A549 (cell line): ENCODE measurements around the gene EEF2. TPM values are rescaled to one million over a fixed set of nuclear protein-coding genes. Genes with fewer than 3 reads are reported as not detected.

ENCODE experiments used
- ATAC-seq, 2 experiments: fragments of 200-7000 bp in 1 of 2; fragments of >200 bp in 1 of 2; cut with Nextera tagmentation in 1 of 2; cut with Tn5 transposase in 1 of 2; 3 replicates each; pipeline versions ENCODE4 v1.8.0 to v1.9.1; 2018 to 2020; ENCODE audit warnings: mild to moderate bottlenecking in 1 of 2, moderate library complexity in 1 of 2
- CTCF ChIA-PET: fragments of 300-600 bp; sonication (Branson Sonifier 250); formaldehyde crosslinking; extraction: SDS; loops from one replicate; lab custom pipeline; 2021; ENCODE audit warnings: antibody characterized with exemption, inconsistent platforms; lab: Yijun Ruan, JAX
- POLR2A ChIA-PET: fragments of 350-600 bp; formaldehyde crosslinking; extraction: SDS; loops from one replicate; lab custom pipeline; 2021; ENCODE audit warnings: antibody characterized with exemption, inconsistent platforms; lab: Yijun Ruan, JAX
- DNase-seq, 2 experiments: peaks; one replicate each; pipeline versions ENCODE4 v3.0.0 to v3.0.0-alpha.2; 2011 to 2016; ENCODE audit warnings: low read depth in 1 of 2, low spot score in 1 of 2
- FAIRE-seq: peaks from 2 replicates; lab custom pipeline; 2011; peaks lifted over from hg19 to GRCh38; lab: Jason Lieb, UNC
- H3K27ac ChIP-seq, 2 experiments: fragments of >200 bp; sonication (Bioruptor Twin); formaldehyde crosslinking; 3 replicates each; pipeline ENCODE4 v1.5.1; 2016 to 2017
- H3K4me1 ChIP-seq: fragments of >200 bp; sonication (Bioruptor Twin); formaldehyde crosslinking; 3 replicates; pipeline ENCODE4 v1.6.1; 2016
- H3K4me2 ChIP-seq: fragments of >200 bp; sonication (Bioruptor Twin); formaldehyde crosslinking; 3 replicates; pipeline ENCODE4 v1.6.1; 2016
- H3K4me3 ChIP-seq: fragments of >200 bp; sonication (Bioruptor Twin); formaldehyde crosslinking; 3 replicates; pipeline ENCODE4 v1.5.1; 2016
- H3K9me3 ChIP-seq: fragments of >200 bp; sonication (Bioruptor Twin); formaldehyde crosslinking; 3 replicates; pipeline ENCODE4 v1.6.1; 2016
- CBX8 ChIP-seq: fragments of 200-600 bp; sonication (generic); IDR thresholded peaks from 2 replicates; pipeline ENCODE4 v1.6.1; 2016
- CEBPB ChIP-seq, 2 experiments: fragments of >200 bp in 1 of 2; sonication (Bioruptor Twin) in 1 of 2; formaldehyde crosslinking in 1 of 2; IDR thresholded peaks; 2 replicates each; pipeline ENCODE4 v1.6.1; 2012 to 2016
- CHD2 ChIP-seq: fragments of 150-350 bp; IDR thresholded peaks from 2 replicates; pipeline ENCODE4 v1.6.1; 2014; ENCODE audit warnings: low read length; ENCODE audit not compliant: partially characterized antibody
- EHF ChIP-seq: fragments of 250-450 bp; sonication (Bioruptor Pico); IDR thresholded peaks from 2 replicates; pipeline ENCODE4 v1.5.0; 2020; ENCODE audit warnings: mild to moderate bottlenecking
- HDAC2 ChIP-seq: fragments of 200-600 bp; sonication (generic); IDR thresholded peaks from 2 replicates; pipeline ENCODE4 v1.6.1; 2016
- HEYL ChIP-seq: fragments of 250-450 bp; sonication (Bioruptor Pico); IDR thresholded peaks from 2 replicates; pipeline ENCODE4 v1.8.0; 2021; ENCODE audit warnings: mild to moderate bottlenecking, moderate library complexity
- HOXA7 ChIP-seq: fragments of 250-450 bp; sonication (Bioruptor Pico); IDR thresholded peaks from 2 replicates; pipeline ENCODE4 v1.5.0; 2020; ENCODE audit warnings: mild to moderate bottlenecking, moderate library complexity
- HOXB13 ChIP-seq: fragments of 250-450 bp; sonication (Bioruptor Pico); IDR thresholded peaks from 2 replicates; pipeline ENCODE4 v1.5.0; 2020; ENCODE audit warnings: low read depth, mild to moderate bottlenecking, moderate library complexity
- JUN ChIP-seq, 2 experiments: fragments of >200 bp; sonication (Bioruptor Twin); formaldehyde crosslinking; IDR thresholded peaks; 2 replicates in 1 of 2; 3 replicates in 1 of 2; pipeline ENCODE4 v1.6.1; 2016 to 2017
- JUNB ChIP-seq: fragments of >200 bp; sonication (Bioruptor Twin); formaldehyde crosslinking; IDR thresholded peaks from 2 replicates; pipeline ENCODE4 v1.6.1; 2016
- MAFK ChIP-seq: fragments of 450-650 bp; IDR thresholded peaks from 2 replicates; pipeline ENCODE4 v1.6.1; 2014; ENCODE audit not compliant: partially characterized antibody
- MAZ ChIP-seq: fragments of 150-350 bp; IDR thresholded peaks from 2 replicates; pipeline ENCODE4 v1.6.1; 2014; ENCODE audit warnings: antibody characterized with exemption, low read depth, low read length, borderline replicate concordance
- NR3C1 ChIP-seq: fragments of >200 bp; sonication (Bioruptor Twin); formaldehyde crosslinking; IDR thresholded peaks from 3 replicates; pipeline ENCODE4 v1.6.1; 2017
- PHF8 ChIP-seq: fragments of 200-600 bp; sonication (generic); IDR thresholded peaks from 2 replicates; pipeline ENCODE4 v1.6.1; 2016; ENCODE audit warnings: low read depth, mild to moderate bottlenecking, antibody characterized with exemption, moderate library complexity, borderline replicate concordance
- RAD21 ChIP-seq, 2 experiments: fragments of >200 bp in 1 of 2; sonication (Bioruptor Twin) in 1 of 2; formaldehyde crosslinking in 1 of 2; IDR thresholded peaks in 1 of 2; conservative IDR thresholded peaks in 1 of 2; 2 replicates in 1 of 2; 3 replicates in 1 of 2; pipeline ENCODE4 v1.6.1; 2012 to 2018; ENCODE audit warnings: inconsistent platforms in 1 of 2
- RNF2 ChIP-seq: fragments of 200-600 bp; sonication (generic); IDR thresholded peaks from 2 replicates; pipeline ENCODE4 v1.6.1; 2016; ENCODE audit warnings: low read depth, mild to moderate bottlenecking, antibody characterized with exemption, moderate library complexity, borderline replicate concordance
- SMC3 ChIP-seq: fragments of >200 bp; sonication (Bioruptor Twin); formaldehyde crosslinking; IDR thresholded peaks from 3 replicates; pipeline ENCODE4 v1.6.1; 2018; ENCODE audit warnings: inconsistent platforms
- SREBF2 ChIP-seq: fragments of 450-650 bp; IDR thresholded peaks from 2 replicates; pipeline ENCODE4 v1.6.1; 2014; ENCODE audit warnings: mild to moderate bottlenecking, moderate library complexity
- TFCP2L1 ChIP-seq: fragments of 250-450 bp; sonication (Bioruptor Pico); IDR thresholded peaks from 2 replicates; pipeline ENCODE4 v1.5.0; 2021; ENCODE audit warnings: mild to moderate bottlenecking
- TP53 ChIP-seq: fragments of 250-450 bp; sonication (Bioruptor Pico); IDR thresholded peaks from 2 replicates; pipeline ENCODE4 v1.5.0; 2021; ENCODE audit warnings: mild to moderate bottlenecking, moderate library complexity
- WGBS: methylation state at CpG from one replicate; pipeline ENCODE4 v1.1.6; 2017; ENCODE audit errors: missing lambda C conversion rate; 5-methylcytosine and 5-hydroxymethylcytosine counted together
- polyA plus RNA-seq, 4 experiments: library from polyadenylated mRNA; depleted of rRNA in 3 of 4; stranded (reverse); fragments of >200 nt; fragmentation: RNase III in 1 of 4; extraction: RNeasy Plus Mini Kit Qiagen cat#74134 plus additional on column Dnase treatment in 1 of 4; gene quantifications; 2 replicates in 3 of 4; 3 replicates in 1 of 4; pipeline ENCODE4 v1.2.3, GENCODE V29; 2011 to 2017
- TF ChIP-seq, protein P1 (sequence below): fragments of 200-600 bp; sonication (generic); IDR thresholded peaks from 2 replicates; pipeline ENCODE4 v1.6.1; 2016; ENCODE audit warnings: antibody characterized with exemption, mild to moderate bottlenecking, moderate library complexity
- TF ChIP-seq, protein P2 (sequence below): fragments of 250-450 bp; sonication (Bioruptor Pico); IDR thresholded peaks from 2 replicates; pipeline ENCODE4 v1.5.0; 2021; ENCODE audit warnings: mild to moderate bottlenecking, moderate library complexity, borderline replicate concordance

EEF2 gene
- polyA plus RNA-seq, 2 of the 4 experiments (the other 2 are of a cell fraction), result 680 to 971 TPM

- POLR2A ChIA-PET, result no interaction called here
Observed at GRCh38 chr19:3958836-3959765, 26.2 kb downstream of the EEF2 start.

DNA sequence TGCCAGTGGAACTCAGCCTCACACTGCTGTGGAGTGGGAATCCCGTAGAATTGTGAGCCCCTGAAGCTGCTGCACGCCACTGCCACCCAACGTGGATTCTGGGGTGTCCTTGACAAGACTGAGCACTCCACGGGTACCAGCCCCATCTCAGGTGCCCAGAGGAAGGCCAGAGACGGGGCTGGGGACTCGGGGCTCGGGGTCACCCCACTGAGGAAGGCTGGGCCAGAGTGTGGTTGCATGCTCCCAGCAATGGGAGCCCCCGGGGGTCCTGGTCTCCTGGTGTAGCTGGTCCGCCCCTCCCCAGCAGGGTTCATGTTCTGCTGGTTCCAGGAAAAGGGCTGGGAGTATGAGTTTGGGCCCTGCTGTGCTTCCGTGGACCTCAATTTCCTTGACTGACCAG is 29.6 kb downstream of the EEF2 start:
- Histone ChIP-seq H3K9me3 (no peaks in the 10 kb centered on the region), H3K4me3 (no peak overlapping the region), H3K4me1 (peaks cover 5% of the 10 kb centered on the region; the same call in 1 of the 3 replicates), H3K4me2 (no peak overlapping the region), H3K27ac (no peak overlapping the region)
- FAIRE-seq, result no peak
- no peak for ATAC-seq
- WGBS, result no CpG with 5 or more reads among the region's 10 CpGs
- TF ChIP-seq, protein P1, sequence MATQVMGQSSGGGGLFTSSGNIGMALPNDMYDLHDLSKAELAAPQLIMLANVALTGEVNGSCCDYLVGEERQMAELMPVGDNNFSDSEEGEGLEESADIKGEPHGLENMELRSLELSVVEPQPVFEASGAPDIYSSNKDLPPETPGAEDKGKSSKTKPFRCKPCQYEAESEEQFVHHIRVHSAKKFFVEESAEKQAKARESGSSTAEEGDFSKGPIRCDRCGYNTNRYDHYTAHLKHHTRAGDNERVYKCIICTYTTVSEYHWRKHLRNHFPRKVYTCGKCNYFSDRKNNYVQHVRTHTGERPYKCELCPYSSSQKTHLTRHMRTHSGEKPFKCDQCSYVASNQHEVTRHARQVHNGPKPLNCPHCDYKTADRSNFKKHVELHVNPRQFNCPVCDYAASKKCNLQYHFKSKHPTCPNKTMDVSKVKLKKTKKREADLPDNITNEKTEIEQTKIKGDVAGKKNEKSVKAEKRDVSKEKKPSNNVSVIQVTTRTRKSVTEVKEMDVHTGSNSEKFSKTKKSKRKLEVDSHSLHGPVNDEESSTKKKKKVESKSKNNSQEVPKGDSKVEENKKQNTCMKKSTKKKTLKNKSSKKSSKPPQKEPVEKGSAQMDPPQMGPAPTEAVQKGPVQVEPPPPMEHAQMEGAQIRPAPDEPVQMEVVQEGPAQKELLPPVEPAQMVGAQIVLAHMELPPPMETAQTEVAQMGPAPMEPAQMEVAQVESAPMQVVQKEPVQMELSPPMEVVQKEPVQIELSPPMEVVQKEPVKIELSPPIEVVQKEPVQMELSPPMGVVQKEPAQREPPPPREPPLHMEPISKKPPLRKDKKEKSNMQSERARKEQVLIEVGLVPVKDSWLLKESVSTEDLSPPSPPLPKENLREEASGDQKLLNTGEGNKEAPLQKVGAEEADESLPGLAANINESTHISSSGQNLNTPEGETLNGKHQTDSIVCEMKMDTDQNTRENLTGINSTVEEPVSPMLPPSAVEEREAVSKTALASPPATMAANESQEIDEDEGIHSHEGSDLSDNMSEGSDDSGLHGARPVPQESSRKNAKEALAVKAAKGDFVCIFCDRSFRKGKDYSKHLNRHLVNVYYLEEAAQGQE, result no peak
- TF ChIP-seq HOXA7 (CRISPR knock-in tag) (no peak), RAD21 (conservative IDR thresholded peaks at IDR 0.05 in 1 of 2, IDR thresholded peaks at IDR 0.05 in 1 of 2) (no peak), JUN (IDR thresholded peaks at IDR 0.05) (no peak), SREBF2 (no peak), MAZ (no peak), JUNB (no peak), HDAC2 (no peak), NR3C1 (no peak), RNF2 (no peak), TP53 (CRISPR knock-in tag) (no peak), CEBPB (IDR thresholded peaks at IDR 0.05) (no peak), HEYL (CRISPR knock-in tag) (no peak)
- CTCF ChIA-PET, result no interaction called here
- no peak for DNase-seq
- POLR2A ChIA-PET, result no interaction called here

More at GRCh38 chr19:3958836-3959765, 26.2 kb downstream of the EEF2 start:
- H3K27ac ChIP-seq, result no peak overlapping the region
- DNase-seq, result no peak
- H3K4me2 ChIP-seq, result no peak overlapping the region
- WGBS, result 97% methylated on average over 43 of the region's 86 CpGs
- H3K4me3 ChIP-seq, result no peak overlapping the region
- ATAC-seq, result 0 out of 6 replicates have a peak, but pooled peaks of 1 of the 2 experiments have one; percentile 10
- TF ChIP-seq, protein P2, sequence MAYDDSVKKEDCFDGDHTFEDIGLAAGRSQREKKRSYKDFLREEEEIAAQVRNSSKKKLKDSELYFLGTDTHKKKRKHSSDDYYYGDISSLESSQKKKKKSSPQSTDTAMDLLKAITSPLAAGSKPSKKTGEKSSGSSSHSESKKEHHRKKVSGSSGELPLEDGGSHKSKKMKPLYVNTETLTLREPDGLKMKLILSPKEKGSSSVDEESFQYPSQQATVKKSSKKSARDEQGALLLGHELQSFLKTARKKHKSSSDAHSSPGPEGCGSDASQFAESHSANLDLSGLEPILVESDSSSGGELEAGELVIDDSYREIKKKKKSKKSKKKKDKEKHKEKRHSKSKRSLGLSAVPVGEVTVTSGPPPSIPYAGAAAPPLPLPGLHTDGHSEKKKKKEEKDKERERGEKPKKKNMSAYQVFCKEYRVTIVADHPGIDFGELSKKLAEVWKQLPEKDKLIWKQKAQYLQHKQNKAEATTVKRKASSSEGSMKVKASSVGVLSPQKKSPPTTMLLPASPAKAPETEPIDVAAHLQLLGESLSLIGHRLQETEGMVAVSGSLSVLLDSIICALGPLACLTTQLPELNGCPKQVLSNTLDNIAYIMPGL (CRISPR knock-in tag), result no peak
- TF ChIP-seq CBX8, result no peak
- TF ChIP-seq TP53 (CRISPR knock-in tag), result no peak
- TF ChIP-seq MAZ, result no peak
- no peak for TF ChIP-seq CHD2
- no peak for TF ChIP-seq PHF8
- no peak for TF ChIP-seq RAD21 (conservative IDR thresholded peaks at IDR 0.05 in 1 of 2, IDR thresholded peaks at IDR 0.05 in 1 of 2)
- no peak for TF ChIP-seq EHF
- no peak for TF ChIP-seq TFCP2L1
- TF ChIP-seq SMC3, result no peak
- TF ChIP-seq NR3C1, result no peak
- TF ChIP-seq HOXB13 (CRISPR knock-in tag), result no peak
- no peak for TF ChIP-seq MAFK
- no peaks in the 10 kb centered on the region for H3K9me3 ChIP-seq
- no peaks in the 10 kb centered on the region for H3K4me1 ChIP-seq
- no peak for FAIRE-seq
- CTCF ChIA-PET, result interaction anchor here (1.0 to 1.8 kb wide), 2 partner anchors 138 to 181 kb away, joined by 4 read pairs; no protein-coding TSS in a partner anchor
